ENCODE measurements around the gene KRTAP5-5. TPM values are rescaled to one million over a fixed set of nuclear protein-coding genes. Genes with fewer than 3 reads are reported as not detected.

Gene KRTAP5-5
- total and polyA plus RNA-seq, 2 donors (not counting 1 experiment from before 2014, with no cell fraction given): not detected

DNA sequence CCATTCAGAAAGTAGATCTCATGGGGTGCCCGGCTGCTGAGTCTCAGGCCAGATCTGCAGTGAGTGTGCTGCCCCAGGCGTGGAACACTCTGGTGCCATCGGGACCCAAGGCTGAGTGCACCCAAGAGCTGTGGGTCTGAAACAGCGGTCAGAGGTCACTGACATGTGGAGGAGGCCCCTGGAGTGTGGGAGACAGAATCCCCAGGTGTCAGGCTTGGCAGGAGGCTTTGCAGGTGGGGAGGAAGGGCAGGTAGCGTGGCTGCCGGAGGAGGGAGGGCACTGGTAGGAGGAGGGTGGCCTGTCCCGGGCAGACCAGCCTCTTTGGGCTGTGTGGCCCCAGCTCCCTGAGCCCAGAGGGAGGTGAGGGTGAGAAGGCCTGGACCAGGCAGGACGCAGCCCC is 35.7 kb downstream of the KRTAP5-5 start:
- no peak for DNase-seq (ENCODE audit: low read depth in 2 of 2)

DNA sequence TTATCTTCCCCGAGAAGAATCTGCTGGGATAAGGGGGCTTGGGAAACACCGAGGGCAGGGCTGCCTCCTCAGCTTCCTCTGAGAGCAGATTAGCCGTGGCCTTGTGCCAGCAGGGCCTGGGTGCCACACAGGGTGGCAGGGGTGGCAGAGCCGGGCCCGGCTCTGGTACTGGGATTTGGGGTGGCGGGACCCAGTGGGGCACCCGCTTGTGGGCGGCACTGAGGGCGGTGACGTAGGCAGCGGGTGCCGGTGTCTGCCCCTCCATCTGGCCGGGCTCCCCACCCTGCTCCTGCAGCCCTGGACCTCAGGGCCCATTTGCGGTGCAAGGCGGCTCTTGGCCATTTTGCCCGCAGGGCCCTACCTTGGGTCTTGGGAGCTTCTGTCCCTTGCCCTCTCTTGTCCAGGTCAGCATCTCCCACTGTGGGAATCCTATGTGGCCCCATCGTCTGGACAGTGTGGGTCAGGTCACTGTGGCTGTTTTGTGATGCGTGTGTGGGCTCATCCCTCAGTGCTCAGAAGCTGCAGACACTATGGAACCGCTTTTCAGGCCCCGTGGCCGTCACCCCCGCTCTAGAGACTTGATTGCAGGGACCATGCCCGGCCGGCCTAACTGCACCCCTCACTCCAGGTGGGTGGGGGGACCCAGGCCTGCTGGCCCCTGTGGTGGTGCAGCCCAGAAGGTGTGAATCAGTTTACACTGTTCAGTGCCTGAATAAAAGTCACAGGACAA is 37.7 kb downstream of the KRTAP5-5 start:
- Histone ChIP-seq H3K4me1 (ENCODE audit: control insufficient read depth, extremely low read depth, insufficient read depth, low read length) (no peaks in the 10 kb centered on the region), H3K9ac (ENCODE audit: insufficient read depth, low read length) (no peak overlapping the region), H2AFZ (ENCODE audit: low read length) (no peak overlapping the region), H3K27ac (ENCODE audit: insufficient read depth, low read length) (no peak overlapping the region), H3K4me2 (ENCODE audit: extremely low read depth, insufficient read depth, low read length) (no peak overlapping the region), H3K4me3 (replicated peaks in 1 of 4; ENCODE audit: control extremely low read depth in 1 of 4, insufficient read depth in 1 of 4, low read depth in 3 of 4, low read length in 4 of 4) (no peak overlapping the region), H3K79me2 (ENCODE audit: control insufficient read depth, insufficient read depth, low read length) (no peaks in the 10 kb centered on the region), H4K20me1 (ENCODE audit: control insufficient read depth, extremely low read depth, insufficient read depth, low read length) (no peaks in the 10 kb centered on the region), H3K27me3 (ENCODE audit: control insufficient read depth, insufficient read depth, low read length) (no peaks in the 10 kb centered on the region), H3K36me3 (ENCODE audit: control insufficient read depth, insufficient read depth, low read length) (no peaks in the 10 kb centered on the region), H3K9me3 (ENCODE audit: control insufficient read depth, insufficient read depth, low read depth, low read length) (no peaks in the 10 kb centered on the region)
- no peak for DNase-seq (ENCODE audit: low read depth in 2 of 2)
- no peak for TF ChIP-seq EZH2 (IDR thresholded peaks at IDR 0.05; ENCODE audit: low read length, missing control alignments)
- TF ChIP-seq, protein P1, sequence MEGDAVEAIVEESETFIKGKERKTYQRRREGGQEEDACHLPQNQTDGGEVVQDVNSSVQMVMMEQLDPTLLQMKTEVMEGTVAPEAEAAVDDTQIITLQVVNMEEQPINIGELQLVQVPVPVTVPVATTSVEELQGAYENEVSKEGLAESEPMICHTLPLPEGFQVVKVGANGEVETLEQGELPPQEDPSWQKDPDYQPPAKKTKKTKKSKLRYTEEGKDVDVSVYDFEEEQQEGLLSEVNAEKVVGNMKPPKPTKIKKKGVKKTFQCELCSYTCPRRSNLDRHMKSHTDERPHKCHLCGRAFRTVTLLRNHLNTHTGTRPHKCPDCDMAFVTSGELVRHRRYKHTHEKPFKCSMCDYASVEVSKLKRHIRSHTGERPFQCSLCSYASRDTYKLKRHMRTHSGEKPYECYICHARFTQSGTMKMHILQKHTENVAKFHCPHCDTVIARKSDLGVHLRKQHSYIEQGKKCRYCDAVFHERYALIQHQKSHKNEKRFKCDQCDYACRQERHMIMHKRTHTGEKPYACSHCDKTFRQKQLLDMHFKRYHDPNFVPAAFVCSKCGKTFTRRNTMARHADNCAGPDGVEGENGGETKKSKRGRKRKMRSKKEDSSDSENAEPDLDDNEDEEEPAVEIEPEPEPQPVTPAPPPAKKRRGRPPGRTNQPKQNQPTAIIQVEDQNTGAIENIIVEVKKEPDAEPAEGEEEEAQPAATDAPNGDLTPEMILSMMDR (conservative IDR thresholded peaks at IDR 0.05 in 1 of 2, IDR thresholded peaks at IDR 0.05 in 1 of 2; ENCODE audit: low read depth in 1 of 2, low read length in 2 of 2): no peak

More for the DNA sequence above, 35.7 kb downstream of the KRTAP5-5 start:
- H3K9me3 ChIP-seq (ENCODE audit: control insufficient read depth, insufficient read depth, low read depth, low read length): no peaks in the 10 kb centered on the region
- no peak overlapping the region for H3K4me2 ChIP-seq (ENCODE audit: extremely low read depth, insufficient read depth, low read length)
- no peak for TF ChIP-seq EZH2 (IDR thresholded peaks at IDR 0.05; ENCODE audit: low read length, missing control alignments)
- TF ChIP-seq, protein P1 (conservative IDR thresholded peaks at IDR 0.05 in 1 of 2, IDR thresholded peaks at IDR 0.05 in 1 of 2; ENCODE audit: low read depth in 1 of 2, low read length in 2 of 2): no peak
- H3K36me3 ChIP-seq (ENCODE audit: control insufficient read depth, insufficient read depth, low read length): no peaks in the 10 kb centered on the region
- H3K4me3 ChIP-seq (replicated peaks in 1 of 4; ENCODE audit: control extremely low read depth in 1 of 4, insufficient read depth in 1 of 4, low read depth in 3 of 4, low read length in 4 of 4): no peak overlapping the region
- no peaks in the 10 kb centered on the region for H4K20me1 ChIP-seq (ENCODE audit: control insufficient read depth, extremely low read depth, insufficient read depth, low read length)
- no peak overlapping the region for H3K9ac ChIP-seq (ENCODE audit: insufficient read depth, low read length)
- no peak overlapping the region for H2AFZ ChIP-seq (ENCODE audit: low read length)
- no peak overlapping the region for H3K27ac ChIP-seq (ENCODE audit: insufficient read depth, low read length)
- H3K79me2 ChIP-seq (ENCODE audit: control insufficient read depth, insufficient read depth, low read length): no peaks in the 10 kb centered on the region
- H3K4me1 ChIP-seq (ENCODE audit: control insufficient read depth, extremely low read depth, insufficient read depth, low read length): no peaks in the 10 kb centered on the region
- no peaks in the 10 kb centered on the region for H3K27me3 ChIP-seq (ENCODE audit: control insufficient read depth, insufficient read depth, low read length)

DNA sequence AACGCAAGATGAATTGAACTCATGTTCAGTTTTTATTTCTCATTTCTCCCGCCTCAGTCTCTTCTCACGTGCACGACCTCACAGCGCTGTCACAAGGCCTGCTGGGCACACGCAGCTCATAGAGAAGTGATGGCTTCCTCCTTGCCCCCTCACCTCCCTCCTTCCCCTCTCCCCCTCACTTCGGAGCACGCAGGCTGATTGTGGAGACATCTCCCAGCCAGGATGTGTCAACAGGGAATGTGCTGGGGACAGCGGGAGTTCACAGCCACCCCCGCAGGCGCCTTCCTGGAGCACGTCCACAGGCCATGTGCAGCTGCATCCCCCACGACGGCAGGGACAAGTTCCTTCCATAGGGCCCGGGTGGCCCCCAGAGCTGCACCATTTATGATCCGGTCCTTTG is 38.3 kb downstream of the KRTAP5-5 start:
- H3K4me2 ChIP-seq (ENCODE audit: extremely low read depth, insufficient read depth, low read length): no peak overlapping the region
- no peaks in the 10 kb centered on the region for H4K20me1 ChIP-seq (ENCODE audit: control insufficient read depth, extremely low read depth, insufficient read depth, low read length)
- H3K27ac ChIP-seq (ENCODE audit: insufficient read depth, low read length): no peak overlapping the region
- H3K9me3 ChIP-seq (ENCODE audit: control insufficient read depth, insufficient read depth, low read depth, low read length): no peaks in the 10 kb centered on the region
- no peaks in the 10 kb centered on the region for H3K27me3 ChIP-seq (ENCODE audit: control insufficient read depth, insufficient read depth, low read length)
- no peaks in the 10 kb centered on the region for H3K36me3 ChIP-seq (ENCODE audit: control insufficient read depth, insufficient read depth, low read length)
- H3K4me1 ChIP-seq (ENCODE audit: control insufficient read depth, extremely low read depth, insufficient read depth, low read length): no peaks in the 10 kb centered on the region
- H2AFZ ChIP-seq (ENCODE audit: low read length): no peak overlapping the region
- no peak for TF ChIP-seq EZH2 (IDR thresholded peaks at IDR 0.05; ENCODE audit: low read length, missing control alignments)
- TF ChIP-seq, protein P1 (conservative IDR thresholded peaks at IDR 0.05 in 1 of 2, IDR thresholded peaks at IDR 0.05 in 1 of 2; ENCODE audit: low read depth in 1 of 2, low read length in 2 of 2): no peak
- H3K4me3 ChIP-seq (replicated peaks in 1 of 4; ENCODE audit: control extremely low read depth in 1 of 4, insufficient read depth in 1 of 4, low read depth in 3 of 4, low read length in 4 of 4): no peak overlapping the region
- no peak for DNase-seq (ENCODE audit: low read depth in 2 of 2)
- H3K9ac ChIP-seq (ENCODE audit: insufficient read depth, low read length): no peak overlapping the region
- no peaks in the 10 kb centered on the region for H3K79me2 ChIP-seq (ENCODE audit: control insufficient read depth, insufficient read depth, low read length)

Data from fibroblast of lung (primary cell).